Measurements from ENCODE around the gene GRIP2. TPM values are rescaled to one million over a fixed set of nuclear protein-coding genes. Genes with fewer than 3 reads are reported as not detected.

GRIP2 gene
- total RNA-seq, 1 experiment from 2014 or later: not detected

GRCh38 chr3:14479591-14479990 lies 60.6 kb downstream of the GRIP2 start:
- no peak overlapping the region for H3K4me3 Mint-ChIP-seq (ENCODE audit: low read depth, unreplicated experiment)

GRCh38 chr3:14478956-14479550 lies 61.1 kb downstream of the GRIP2 start:
- H3K27ac Mint-ChIP-seq (ENCODE audit: unreplicated experiment): no peak overlapping the region
- H3K4me3 Mint-ChIP-seq (ENCODE audit: low read depth, unreplicated experiment): no peak overlapping the region
- peaks cover 39% of the 10 kb centered on the region for H3K36me3 Mint-ChIP-seq (ENCODE audit: insufficient read depth, unreplicated experiment)
- no TSS peak for BruUV-seq (replicated peaks)
- TF ChIP-seq CTCF (IDR thresholded peaks at IDR 0.05; ENCODE audit: unreplicated experiment): no peak
- CTCF ChIA-PET: interaction anchor here (0.7 kb wide), 1 partner anchor 259 kb away, joined by 3 read pairs; no protein-coding TSS in a partner anchor
- no peaks in the 10 kb centered on the region for H3K27me3 Mint-ChIP-seq (ENCODE audit: unreplicated experiment)
- intact Hi-C loops (cut with micrococcal nuclease; ENCODE audit: unreplicated experiment): no loop called here
- no peaks in the 10 kb centered on the region for H3K9me3 Mint-ChIP-seq (ENCODE audit: low read depth, unreplicated experiment)
- no peak for DNase-seq
- H3K4me1 Mint-ChIP-seq (ENCODE audit: low read depth, unreplicated experiment): no peaks in the 10 kb centered on the region

More at GRCh38 chr3:14479591-14479990, 60.6 kb downstream of the GRIP2 start:
- Mint-ChIP-seq H3K27ac (ENCODE audit: unreplicated experiment) (no peak overlapping the region), H3K4me1 (ENCODE audit: low read depth, unreplicated experiment) (no peaks in the 10 kb centered on the region), H3K27me3 (ENCODE audit: unreplicated experiment) (no peaks in the 10 kb centered on the region), H3K36me3 (ENCODE audit: insufficient read depth, unreplicated experiment) (peaks cover 42% of the 10 kb centered on the region), H3K9me3 (ENCODE audit: low read depth, unreplicated experiment) (no peaks in the 10 kb centered on the region)
- intact Hi-C loops (cut with micrococcal nuclease; ENCODE audit: unreplicated experiment): no loop called here
- TF ChIP-seq CTCF (IDR thresholded peaks at IDR 0.05; ENCODE audit: unreplicated experiment): no peak
- DNase-seq: no peak
- BruUV-seq (replicated peaks): no TSS peak
- CTCF ChIA-PET: no interaction called here

- DNase-seq: no peak
- Mint-ChIP-seq H3K27me3 (ENCODE audit: unreplicated experiment) (no peaks in the 10 kb centered on the region), H3K4me3 (ENCODE audit: low read depth, unreplicated experiment) (no peak overlapping the region), H3K27ac (ENCODE audit: unreplicated experiment) (no peak overlapping the region), H3K4me1 (ENCODE audit: low read depth, unreplicated experiment) (peaks cover 5% of the 10 kb centered on the region), H3K36me3 (ENCODE audit: insufficient read depth, unreplicated experiment) (peaks cover 40% of the 10 kb centered on the region), H3K9me3 (ENCODE audit: low read depth, unreplicated experiment) (no peaks in the 10 kb centered on the region)
- TF ChIP-seq CTCF (IDR thresholded peaks at IDR 0.05; ENCODE audit: unreplicated experiment): no peak
- no TSS peak for BruUV-seq (replicated peaks)
- CTCF ChIA-PET: interaction anchor here (0.6 kb wide), 1 partner anchor 467 kb away, joined by 3 read pairs; no protein-coding TSS in a partner anchor
- intact Hi-C loops (cut with micrococcal nuclease; ENCODE audit: unreplicated experiment): no loop called here
Measured at GRCh38 chr3:14477311-14477935, 62.7 kb downstream of the GRIP2 start.

- CTCF ChIA-PET: interaction anchor here (0.6 kb wide), 1 partner anchor 468 kb away, joined by 3 read pairs; no protein-coding TSS in a partner anchor
- intact Hi-C loops (cut with micrococcal nuclease; ENCODE audit: unreplicated experiment): no loop called here
- no peak for TF ChIP-seq CTCF (IDR thresholded peaks at IDR 0.05; ENCODE audit: unreplicated experiment)
- Mint-ChIP-seq H3K27ac (ENCODE audit: unreplicated experiment) (no peak overlapping the region), H3K9me3 (ENCODE audit: low read depth, unreplicated experiment) (no peaks in the 10 kb centered on the region), H3K4me1 (ENCODE audit: low read depth, unreplicated experiment) (peaks cover 9% of the 10 kb centered on the region), H3K4me3 (ENCODE audit: low read depth, unreplicated experiment) (no peak overlapping the region), H3K27me3 (ENCODE audit: unreplicated experiment) (no peaks in the 10 kb centered on the region), H3K36me3 (ENCODE audit: insufficient read depth, unreplicated experiment) (peaks cover 46% of the 10 kb centered on the region)
- DNase-seq: no peak
- no TSS peak for BruUV-seq (replicated peaks)
Measured at GRCh38 chr3:14476583-14477265, 63.4 kb downstream of the GRIP2 start.

All from Calu3 (cell line).